IMR-90 (cell line): Measurements from ENCODE around the gene MSL3B.
"Not testable (repeated sequence)": the region's sequence is repeated elsewhere in the genome, so short reads cannot be mapped to it uniquely, and the experiment has no call there.

Experiments used
- ATAC-seq: fragments of 200-7000 bp; cut with Tn5 transposase; 2 replicates; pipeline ENCODE4 v1.9.1; 2020; ENCODE audit warnings: low read depth, mild to moderate bottlenecking, moderate library complexity
- BruUV-seq: library from RNA; stranded (reverse); fragments of 400-500 nt; replicated peaks from 2 replicates; lab custom pipeline; 2021; lab: Mats Ljungman, UMichigan
- CTCF ChIA-PET: fragments of 300-600 bp; formaldehyde crosslinking; extraction: SDS; loops from one replicate; lab custom pipeline; 2021; ENCODE audit warnings: antibody characterized with exemption; lab: Yijun Ruan, JAX
- POLR2A ChIA-PET: fragments of 300-600 bp; sonication (Branson Sonifier 250); formaldehyde crosslinking; loops from one replicate; lab custom pipeline; 2022; ENCODE audit warnings: antibody characterized with exemption; ENCODE audit not compliant: unreplicated experiment; lab: Charles Lee
- DNase-seq: peaks from one replicate; pipeline ENCODE4 v3.0.0; 2013
- H2AFZ ChIP-seq: replicated peaks from 2 replicates; pipeline ENCODE3; 2013; ENCODE audit warnings: low read length, mild to moderate bottlenecking; ENCODE audit not compliant: poor library complexity
- H2AK5ac ChIP-seq: 2 replicates; pipeline ENCODE4 v1.6.1; 2013; ENCODE audit warnings: low read depth, low read length, inconsistent platforms
- H2AK9ac ChIP-seq: replicated peaks from 2 replicates; pipeline ENCODE3; 2013; ENCODE audit warnings: mild to moderate bottlenecking, low read depth, low read length, moderate library complexity; ENCODE audit not compliant: poor library complexity
- H2BK120ac ChIP-seq: 2 replicates; pipeline ENCODE4 v1.6.1; 2013; ENCODE audit warnings: low read depth, low read length, inconsistent platforms
- H2BK15ac ChIP-seq: 3 replicates; pipeline ENCODE4 v1.6.1; 2013; ENCODE audit warnings: low read depth, low read length, inconsistent platforms
- H2BK20ac ChIP-seq: 2 replicates; pipeline ENCODE4 v1.6.1; 2013; ENCODE audit warnings: low read depth, mild to moderate bottlenecking, inconsistent platforms, low read length, moderate library complexity
- H2BK5ac ChIP-seq: 2 replicates; pipeline ENCODE4 v1.6.1; 2013; ENCODE audit warnings: mild to moderate bottlenecking, low read depth, low read length, inconsistent platforms; ENCODE audit not compliant: poor library complexity, severe bottlenecking
- H3K14ac ChIP-seq: replicated peaks from 2 replicates; pipeline ENCODE4 v1.6.1; 2013; ENCODE audit warnings: low read depth, low read length, inconsistent platforms
- H3K18ac ChIP-seq: 2 replicates; pipeline ENCODE4 v1.6.1; 2013; ENCODE audit warnings: low read depth, low read length, control low read depth
- H3K23ac ChIP-seq: 2 replicates; pipeline ENCODE4 v1.6.1; 2013; ENCODE audit warnings: low read depth, low read length, inconsistent platforms
- H3K27ac ChIP-seq: 2 replicates; pipeline ENCODE4 v1.5.1; 2013; ENCODE audit warnings: mild to moderate bottlenecking, control low read depth, low read length; ENCODE audit not compliant: insufficient read depth
- H3K27me3 ChIP-seq: 2 replicates; pipeline ENCODE4 v1.6.1; 2013; ENCODE audit warnings: low read length; ENCODE audit not compliant: control insufficient read depth, insufficient read depth
- H3K36me3 ChIP-seq: 2 replicates; pipeline ENCODE4 v1.6.1; 2013; ENCODE audit warnings: low read length, mixed read lengths; ENCODE audit not compliant: control insufficient read depth, insufficient read depth
- H3K4ac ChIP-seq: 2 replicates; pipeline ENCODE4 v1.6.1; 2013; ENCODE audit warnings: low read depth, low read length, inconsistent platforms
- H3K4me1 ChIP-seq: 2 replicates; pipeline ENCODE4 v1.6.1; 2013; ENCODE audit warnings: low read length, mixed read lengths; ENCODE audit not compliant: control insufficient read depth, insufficient read depth
- H3K4me2 ChIP-seq: 2 replicates; pipeline ENCODE4 v1.6.1; 2013; ENCODE audit warnings: low read depth, mild to moderate bottlenecking, control low read depth, low read length, moderate library complexity
- H3K4me3 ChIP-seq: 2 replicates; pipeline ENCODE4 v1.5.1; 2013; ENCODE audit warnings: low read depth, mild to moderate bottlenecking, control low read depth, low read length, moderate library complexity; ENCODE audit not compliant: insufficient read depth
- H3K56ac ChIP-seq: 2 replicates; pipeline ENCODE4 v1.6.1; 2013; ENCODE audit warnings: low read length, inconsistent platforms; ENCODE audit not compliant: insufficient read depth; ENCODE audit errors: extremely low read depth
- H3K79me1 ChIP-seq, 2 experiments: 2 replicates each; pipeline ENCODE4 v1.6.1; 2013; ENCODE audit warnings: low read length in 2 of 2, inconsistent platforms in 1 of 2, low read depth in 1 of 2
- H3K9ac ChIP-seq: 2 replicates; pipeline ENCODE4 v1.6.1; 2013; ENCODE audit warnings: low read depth, low read length, control low read depth
- H3K9me1 ChIP-seq: 2 replicates; pipeline ENCODE4 v1.6.1; 2013; ENCODE audit warnings: low read length, inconsistent platforms; ENCODE audit not compliant: insufficient read depth
- H3K9me3 ChIP-seq: 2 replicates; pipeline ENCODE4 v1.6.1; 2013; ENCODE audit warnings: low read length; ENCODE audit not compliant: control insufficient read depth, insufficient read depth
- H4K20me1 ChIP-seq: 2 replicates; pipeline ENCODE4 v1.6.1; 2013; ENCODE audit warnings: low read length, inconsistent platforms; ENCODE audit not compliant: insufficient read depth
- H4K5ac ChIP-seq: 2 replicates; pipeline ENCODE4 v1.6.1; 2013; ENCODE audit warnings: mild to moderate bottlenecking, low read depth, low read length, control low read depth
- H4K8ac ChIP-seq, 2 experiments: 2 replicates each; pipeline ENCODE4 v1.6.1; 2013; ENCODE audit warnings: low read depth in 2 of 2, low read length in 2 of 2, control low read depth in 1 of 2, inconsistent platforms in 1 of 2
- H4K91ac ChIP-seq: 2 replicates; pipeline ENCODE4 v1.6.1; 2013; ENCODE audit warnings: low read depth, low read length, inconsistent platforms; ENCODE audit not compliant: insufficient read depth
- WGBS, 2 experiments: methylation state at CpG; one replicate each; pipeline versions ENCODE4 v1.1.5 to v1.1.7; 2013; ENCODE audit warnings: missing lambda C conversion rate in 2 of 2; ENCODE audit not compliant: insufficient read length in 1 of 2; ENCODE audit errors: extremely low coverage in 2 of 2; 5-methylcytosine and 5-hydroxymethylcytosine counted together
- dilution Hi-C: fragments of 300-500 bp; cut with HindIII; formaldehyde crosslinking; loops from one replicate; pipeline ENCODE4 v1.14.3; 2018; ENCODE audit warnings: low sequenced_read_pairs; ENCODE audit not compliant: unreplicated experiment
- in situ Hi-C: fragments of 300-500 bp; cut with MboI; formaldehyde crosslinking; loops from 3 replicates; pipeline ENCODE4 v1.14.3; 2019; ENCODE audit warnings: low sequenced_read_pairs, inconsistent platforms, mixed read lengths
- intact Hi-C: fragments of 100-400 bp; cut with micrococcal nuclease; formaldehyde crosslinking; loops from 2 replicates; pipeline ENCODE4 v1.10.0; 2022

The MSL3B gene

GRCh38 chr2:233872125-233872524, 3.9 kb upstream of the MSL3B start:
- POLR2A ChIA-PET, H2AFZ ChIP-seq, H3K4me1 ChIP-seq, H3K9me1 ChIP-seq, H4K20me1 ChIP-seq, H4K5ac ChIP-seq, CTCF ChIA-PET, H3K4ac ChIP-seq, H2BK15ac ChIP-seq, H3K4me2 ChIP-seq, H2AK9ac ChIP-seq, H3K79me1 ChIP-seq, H2BK5ac ChIP-seq, H3K27ac ChIP-seq, H3K9ac ChIP-seq, H3K36me3 ChIP-seq, ATAC-seq, H3K23ac ChIP-seq, intact Hi-C loops, H2AK5ac ChIP-seq, H2BK20ac ChIP-seq, in situ Hi-C loops, H4K91ac ChIP-seq, H3K27me3 ChIP-seq, BruUV-seq, H2BK120ac ChIP-seq, H3K18ac ChIP-seq, H3K4me3 ChIP-seq, dilution Hi-C loops, H4K8ac ChIP-seq, DNase-seq, H3K56ac ChIP-seq, H3K9me3 ChIP-seq, H3K14ac ChIP-seq: not testable (repeated sequence)
- no CpG with 5 or more reads among the region's 2 CpGs for WGBS, 2 experiments
